Pons (tissue), 1 donor: ENCODE results near the gene RNF126.

Experiments used
- DNase-seq: peaks from one replicate; pipeline ENCODE4 v3.0.0-alpha.2; 2016; ENCODE audit warnings: low spot score

Gene RNF126

DNA sequence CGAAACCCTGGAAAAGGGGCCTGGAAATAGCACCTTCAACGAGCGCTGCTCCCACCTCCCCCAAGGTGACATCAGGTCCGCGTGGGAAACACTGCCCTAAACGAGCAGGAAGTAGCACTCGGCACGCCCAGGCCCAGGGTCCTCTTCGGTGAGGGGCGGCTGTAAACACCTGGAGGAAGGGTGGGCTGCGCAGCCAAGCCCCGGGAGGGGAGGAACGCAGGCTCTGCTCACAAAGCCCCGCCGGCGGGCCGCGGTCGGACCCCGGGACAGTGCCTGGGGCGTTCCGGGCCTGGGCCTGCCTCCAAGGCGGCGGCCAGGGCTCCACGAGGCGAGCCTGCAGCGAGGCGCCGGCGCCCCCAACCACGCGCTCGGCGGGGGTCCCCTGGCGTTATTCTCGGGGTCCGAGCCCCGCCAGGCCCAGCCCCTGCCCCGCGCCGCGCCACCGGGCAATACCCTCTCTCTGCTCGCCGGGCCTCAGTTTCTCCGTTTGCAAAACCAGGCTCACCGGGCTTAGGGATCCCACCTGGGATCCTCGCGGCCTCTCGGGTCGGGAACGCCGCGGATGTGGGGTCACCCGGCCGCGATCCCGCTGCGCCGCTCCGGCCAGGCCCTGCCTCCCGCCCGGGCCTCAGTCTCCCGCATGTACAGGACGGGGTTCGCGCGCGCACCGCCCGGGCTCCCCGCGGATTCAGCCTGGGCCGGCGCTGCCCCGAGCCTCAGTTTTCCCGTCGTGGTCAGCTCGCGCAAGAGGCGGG lies 630 bp downstream of the RNF126 start:
- no peak for DNase-seq

DNA sequence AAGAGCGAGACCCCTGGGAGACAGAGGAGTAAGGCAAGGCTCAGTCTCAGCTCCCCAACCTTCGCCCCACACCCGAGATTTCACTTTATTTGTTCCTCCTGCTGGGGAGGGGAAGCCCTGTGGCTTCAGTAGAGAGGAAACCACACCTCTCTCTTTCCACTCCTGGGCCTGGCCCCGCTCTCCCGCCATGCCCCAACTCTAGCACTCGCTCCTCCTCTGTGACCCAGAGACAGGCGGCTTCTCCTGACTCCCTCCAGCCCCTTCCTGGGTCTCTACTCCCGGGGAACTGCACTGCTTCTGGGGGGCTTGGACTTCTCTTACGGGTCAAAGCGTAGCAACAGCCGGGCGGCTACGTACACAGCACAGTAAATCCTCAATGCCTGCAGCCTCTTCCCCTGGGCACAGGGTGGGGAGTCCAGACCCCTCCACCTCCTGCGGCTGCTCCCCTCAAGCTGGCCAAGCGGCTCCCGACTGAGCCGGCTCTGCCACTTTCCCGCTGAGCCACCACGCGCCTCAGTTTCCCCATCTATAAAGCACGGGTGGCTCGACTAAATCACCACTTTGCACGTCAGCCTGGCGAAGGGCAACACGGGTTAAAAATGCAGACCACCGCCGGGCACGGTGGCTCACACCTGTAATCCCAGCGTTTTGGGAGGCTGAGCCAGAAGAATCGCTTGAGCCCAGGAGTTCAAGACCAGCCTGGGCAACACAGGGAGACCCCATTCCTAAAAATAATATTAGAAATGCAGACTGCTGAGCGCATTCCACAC lies 1.4 kb downstream of the RNF126 start:
- DNase-seq: no peak

DNA sequence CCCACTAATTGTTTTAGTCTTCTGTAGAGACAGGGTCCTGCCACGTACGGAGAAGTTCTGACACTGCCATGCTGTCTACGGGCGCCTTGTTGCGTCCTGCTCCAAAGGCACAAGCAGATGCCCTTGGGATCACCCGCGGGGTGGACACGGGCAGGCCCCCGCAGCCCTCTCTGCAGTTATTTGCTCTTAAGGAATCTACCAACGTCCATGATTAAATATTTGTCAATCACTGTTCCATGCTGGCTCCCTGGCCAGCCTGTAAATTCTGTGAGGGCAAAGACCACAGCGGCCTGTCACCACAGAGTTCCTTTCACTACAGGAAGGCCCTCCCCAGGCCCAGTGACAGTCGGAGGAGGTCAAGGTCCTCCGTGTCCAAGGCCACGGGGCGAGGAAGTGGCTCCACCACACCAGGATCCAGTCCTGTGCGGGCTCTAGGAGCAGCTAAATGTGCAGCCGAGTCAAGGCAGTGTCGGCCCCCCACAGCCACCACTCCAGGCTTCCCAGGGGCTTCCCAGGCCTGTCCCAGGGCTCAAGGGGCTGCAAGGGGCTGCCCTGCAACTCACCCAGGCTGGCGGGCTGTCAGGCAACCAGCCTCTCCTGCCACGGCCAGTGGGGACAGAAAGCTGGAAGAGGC lies 2.1 kb downstream of the RNF126 start:
- DNase-seq: no peak

DNA sequence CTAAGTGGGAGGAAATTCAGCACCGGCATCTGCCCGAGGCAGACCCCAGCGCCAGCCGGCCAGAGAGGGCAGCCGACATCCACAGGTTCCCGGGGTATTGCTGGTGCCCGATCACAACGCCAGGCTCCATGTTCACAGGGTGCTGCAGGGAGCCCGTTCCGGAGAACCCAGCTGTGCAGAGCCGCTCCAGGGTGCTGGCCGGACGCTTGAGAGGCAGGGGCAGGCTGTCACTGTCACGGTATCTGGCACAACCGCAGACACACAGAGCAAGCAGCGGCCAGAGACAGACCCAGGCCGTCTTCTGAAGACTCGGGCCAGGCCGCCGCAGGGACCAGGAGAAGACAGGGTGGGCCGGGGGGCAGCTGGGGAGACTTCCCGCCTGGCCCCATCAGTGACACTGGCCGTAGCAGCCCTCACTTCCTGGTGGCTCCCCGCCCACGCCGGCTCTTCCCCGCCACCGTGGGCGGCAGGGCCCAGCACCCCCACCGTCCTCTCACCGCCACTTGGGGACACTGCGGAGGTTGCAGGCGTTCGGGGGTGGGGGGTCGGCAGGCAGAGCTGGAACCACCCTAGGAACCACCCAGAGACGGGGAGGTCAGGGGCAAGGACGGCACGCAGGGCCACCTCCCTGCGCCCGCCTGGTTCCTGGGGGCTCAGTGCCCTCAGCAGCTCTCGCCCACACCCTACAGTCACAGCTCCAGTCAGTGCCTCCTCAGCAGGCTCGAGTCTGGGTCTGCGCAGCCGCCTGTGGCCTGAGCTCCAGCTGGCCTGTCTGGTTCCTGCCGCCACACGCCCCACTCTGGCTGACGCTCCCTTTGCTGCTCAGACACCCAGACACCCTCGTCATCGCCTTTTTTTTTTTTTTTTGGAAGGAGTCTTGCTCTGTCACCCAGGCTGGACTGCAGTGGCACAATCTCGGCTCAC lies 3.8 kb downstream of the RNF126 start:
- no peak for DNase-seq

DNA sequence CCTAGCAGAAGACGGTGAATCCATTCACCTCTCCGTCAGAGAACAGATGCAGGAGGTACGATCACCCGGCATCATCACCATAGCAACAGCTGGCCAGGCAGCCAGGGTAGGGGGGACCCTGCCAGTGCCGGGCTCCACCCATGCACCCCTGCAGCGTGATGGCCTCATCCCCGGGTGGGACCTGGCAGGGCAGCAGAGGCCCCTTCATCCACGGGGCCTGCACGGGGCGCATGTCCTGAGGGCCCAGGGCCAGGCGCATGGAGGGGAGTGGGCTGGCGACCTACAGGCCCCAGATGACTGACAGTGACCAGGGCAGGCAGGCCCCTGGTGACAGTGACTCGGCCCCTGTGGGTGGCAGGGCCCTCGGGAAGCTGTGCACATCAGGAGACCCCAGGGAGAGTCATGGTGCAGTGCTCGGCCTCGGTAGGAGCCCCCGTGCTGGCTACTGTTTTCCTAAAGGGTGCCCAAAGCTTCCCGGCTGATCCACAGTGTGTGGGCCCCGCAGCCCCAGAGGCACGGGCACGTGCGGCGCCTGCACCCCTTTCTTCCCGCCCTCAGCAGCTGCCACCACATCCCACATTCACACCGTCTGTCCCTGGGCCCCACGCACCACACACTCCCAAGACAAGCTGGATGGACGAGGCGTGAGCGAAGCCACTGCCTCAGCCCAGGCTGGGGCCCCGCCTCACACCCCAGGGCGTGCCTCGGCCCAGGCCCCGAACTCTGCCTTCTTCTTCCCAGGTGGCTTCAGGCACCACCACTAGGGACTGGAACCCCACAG lies 4.8 kb downstream of the RNF126 start:
- no peak for DNase-seq

DNA sequence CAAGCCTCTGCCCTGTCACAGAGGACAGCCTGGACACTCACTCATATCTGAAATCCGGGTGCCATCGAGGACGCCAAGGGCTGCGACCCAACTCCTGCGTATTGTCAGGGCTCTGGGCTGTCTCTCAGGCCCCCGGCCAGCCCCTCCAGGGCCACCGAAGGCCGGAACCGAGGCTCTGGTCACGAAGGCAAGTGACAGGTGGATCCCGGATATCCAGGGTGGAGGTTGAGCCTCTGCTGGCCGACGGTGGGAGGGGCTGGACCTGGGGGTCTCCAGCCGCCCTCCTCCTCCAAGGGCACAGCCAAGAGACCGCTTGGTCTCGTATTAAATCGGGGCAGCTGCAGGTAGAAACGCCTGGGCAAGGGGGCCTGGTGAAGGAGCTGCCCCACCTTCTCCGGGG lies 5.4 kb downstream of the RNF126 start:
- DNase-seq: no peak

DNA sequence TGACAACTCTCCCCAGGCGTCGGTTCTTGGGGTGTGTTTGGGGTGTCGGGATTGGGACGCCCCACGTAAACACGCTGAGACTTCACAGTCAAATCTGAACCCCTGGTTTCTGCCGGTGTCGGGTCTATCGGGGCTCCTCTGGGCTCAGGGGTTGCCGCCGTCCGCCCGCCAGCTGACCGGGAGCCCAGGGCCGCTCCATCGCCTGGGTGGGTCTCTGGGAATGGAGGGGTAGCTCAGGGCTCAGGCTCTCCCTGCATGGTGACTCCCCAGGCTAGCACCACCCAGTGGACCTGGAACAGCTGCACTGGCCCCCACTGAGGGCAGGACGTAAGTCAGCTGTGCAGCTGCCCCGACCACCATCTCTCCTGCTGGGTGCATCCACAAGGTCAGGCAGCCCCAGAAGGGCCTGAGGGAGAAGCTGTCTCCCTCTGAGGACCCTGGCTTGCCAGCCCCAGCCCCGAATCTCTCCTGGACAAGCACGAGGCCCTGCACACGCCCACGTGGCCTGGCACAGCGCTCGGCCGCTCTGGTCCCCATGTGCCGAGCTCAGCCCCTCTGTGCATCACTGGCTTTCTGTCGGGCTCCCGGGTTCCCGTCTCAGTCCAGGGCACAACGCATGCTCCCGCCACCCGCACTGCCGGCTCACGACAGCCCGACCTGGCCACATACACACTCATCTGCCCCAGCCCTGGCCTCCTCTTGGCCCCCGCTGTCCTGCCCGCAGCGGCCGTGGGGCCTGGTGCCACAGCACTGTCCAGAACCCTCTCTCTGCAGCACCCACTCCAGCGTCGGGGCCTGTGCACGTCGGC lies 6.1 kb downstream of the RNF126 start:
- DNase-seq: no peak

DNA sequence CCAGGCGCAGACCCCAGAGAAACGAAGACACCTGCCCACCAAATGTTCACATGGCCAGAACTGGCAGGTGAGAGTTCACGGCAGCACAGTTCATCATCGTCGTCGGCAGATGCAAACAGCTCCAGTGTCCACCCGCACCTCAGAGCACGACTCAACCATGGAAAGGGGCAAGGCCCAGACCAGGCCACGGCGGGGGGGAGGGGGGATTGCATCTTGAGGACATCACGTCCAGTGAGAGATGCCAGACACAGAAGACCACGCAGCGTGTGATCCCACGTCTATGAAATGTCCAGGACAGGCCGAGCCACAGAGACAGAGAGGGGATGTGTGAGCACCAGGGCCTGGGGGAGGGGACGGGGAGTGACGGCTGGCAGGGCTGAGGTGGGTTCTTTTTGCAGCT lies 7.3 kb downstream of the RNF126 start:
- no peak for DNase-seq

DNA sequence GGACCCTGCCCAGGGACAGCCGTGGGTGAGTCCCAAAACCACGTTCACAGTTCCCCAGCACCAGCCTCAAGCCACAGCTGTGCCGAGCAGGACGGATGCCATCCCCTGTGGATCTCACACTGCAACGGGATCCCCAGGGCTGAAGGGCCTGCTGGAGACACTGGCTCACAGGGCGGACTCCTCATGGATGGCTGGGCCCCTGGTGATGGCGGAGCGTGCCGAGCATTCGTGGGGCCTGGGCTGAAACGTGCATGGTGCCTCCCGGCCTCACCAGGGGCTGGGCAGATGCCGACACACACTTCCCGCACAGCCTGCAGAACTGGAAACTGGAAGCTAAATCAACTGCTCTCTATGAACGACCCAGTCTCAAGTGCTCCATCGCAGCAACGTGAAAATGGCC lies 9.6 kb downstream of the RNF126 start:
- no peak for DNase-seq

DNA sequence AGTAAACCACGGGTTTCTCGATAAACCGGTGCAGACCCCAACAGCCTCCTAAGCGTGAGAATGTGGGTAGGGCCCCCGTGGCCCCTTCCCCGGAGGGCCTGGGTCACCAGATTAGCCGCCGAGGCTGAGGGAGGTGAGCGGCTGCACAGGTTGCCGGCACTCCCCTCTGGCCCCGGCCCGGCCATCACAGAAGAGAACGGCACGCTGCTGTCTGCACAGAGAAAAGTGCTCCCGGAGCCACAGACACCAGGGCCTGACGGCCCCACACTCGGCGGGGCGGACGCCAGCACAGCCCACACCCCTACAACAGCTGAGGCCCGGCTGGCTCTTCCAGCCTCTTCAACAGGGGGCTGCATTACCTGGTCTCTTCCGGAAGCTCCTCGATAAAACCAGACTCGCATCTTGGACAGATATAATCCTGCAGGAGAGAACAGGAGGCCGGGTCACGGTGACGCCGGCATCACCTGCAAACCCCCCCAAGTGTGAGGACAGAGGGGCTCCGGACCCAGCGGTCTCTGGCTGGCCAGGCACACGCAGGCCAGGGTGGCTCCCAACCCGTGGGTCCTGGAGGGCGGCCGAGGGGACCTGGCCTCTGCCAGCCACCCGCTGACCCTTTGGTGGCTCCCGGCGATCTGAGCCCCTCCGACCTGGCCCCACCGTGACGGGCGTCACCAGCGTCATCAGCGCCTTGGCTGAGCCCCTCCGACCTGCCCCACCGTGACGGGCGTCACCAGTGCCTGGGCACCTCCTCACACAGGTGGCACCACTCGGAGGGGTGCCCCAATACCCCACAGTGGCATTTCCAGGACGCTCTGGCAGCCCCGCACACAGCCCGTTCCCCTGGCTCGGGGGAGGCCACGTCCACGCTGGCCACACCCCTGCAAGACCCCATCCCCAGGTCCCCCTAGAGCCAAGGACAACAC lies 10.3 kb downstream of the RNF126 start:
- no peak for DNase-seq

DNA sequence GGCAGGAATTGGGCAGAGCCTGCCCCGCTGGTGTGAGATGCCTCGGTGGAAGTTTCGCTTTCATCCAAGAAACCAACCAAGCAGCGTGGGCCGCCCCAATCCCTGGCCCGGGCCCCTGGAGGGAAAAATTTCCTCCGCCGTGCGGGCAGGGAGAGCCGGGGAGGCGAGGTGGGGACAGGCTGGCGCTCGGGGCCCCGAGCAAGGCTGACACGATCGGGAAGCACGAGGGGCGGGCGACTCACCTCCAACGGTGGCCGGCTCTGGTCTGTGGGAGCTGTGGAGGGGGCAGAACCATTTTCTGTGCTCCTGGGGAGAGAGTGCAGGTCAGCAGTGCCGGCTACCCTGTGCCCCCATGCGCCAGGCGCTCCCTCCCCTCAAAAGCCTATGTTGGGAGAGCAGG lies 11.0 kb downstream of the RNF126 start:
- no peak for DNase-seq

DNA sequence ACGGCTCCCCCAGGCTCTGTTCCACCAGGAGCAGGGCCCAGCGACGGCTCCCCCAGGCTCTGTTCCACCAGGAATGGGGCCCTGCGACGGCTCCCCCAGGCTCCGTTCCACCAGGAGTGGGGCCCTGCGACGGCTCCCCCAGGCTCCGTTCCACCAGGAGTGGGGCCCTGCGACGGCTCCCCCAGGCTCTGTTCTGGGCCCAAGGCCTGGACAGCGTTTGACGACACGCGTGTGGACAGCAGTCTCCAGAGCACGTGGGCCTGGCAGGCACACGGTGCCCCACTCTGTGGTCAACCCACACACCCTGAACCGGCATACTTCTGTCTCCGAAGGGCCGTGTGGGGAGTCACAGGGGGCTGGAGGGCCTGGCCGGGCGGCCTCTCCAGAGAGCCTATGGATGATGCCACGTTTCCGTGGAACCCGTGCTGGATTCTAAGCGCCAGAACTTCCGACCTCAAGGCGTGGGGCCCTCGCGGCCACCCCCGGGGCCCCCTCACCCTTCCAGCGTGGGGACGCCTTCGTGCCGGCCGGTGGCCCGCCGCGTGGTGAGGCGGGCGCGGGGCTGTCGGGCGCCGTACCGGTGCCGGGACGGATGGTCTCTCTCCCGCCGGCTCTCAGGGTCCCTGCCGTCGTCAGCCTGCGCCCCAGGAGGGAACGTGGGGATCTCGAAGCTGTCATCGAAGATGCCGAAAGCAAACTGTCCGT lies 11.7 kb downstream of the RNF126 start:
- DNase-seq: no peak

DNA sequence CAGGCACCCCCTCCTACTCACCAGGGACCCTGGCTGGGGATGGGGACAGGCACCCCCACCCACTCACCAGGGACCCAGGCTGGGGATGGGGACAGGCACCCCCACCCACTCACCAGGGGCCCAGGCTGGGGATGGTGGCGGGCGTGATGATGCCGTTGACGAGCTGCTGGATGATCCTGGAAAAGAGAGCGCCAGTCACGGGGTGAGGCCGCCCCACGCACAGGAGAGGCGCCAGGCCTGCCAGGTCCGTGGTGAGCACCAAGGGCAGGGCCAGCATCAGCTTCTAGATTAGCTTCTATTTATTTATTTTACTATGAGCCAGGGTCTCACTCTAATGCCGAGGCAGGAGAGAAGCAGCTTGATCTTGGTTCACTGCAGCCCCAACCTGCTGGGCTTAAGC lies 12.9 kb downstream of the RNF126 start:
- DNase-seq: no peak

DNA sequence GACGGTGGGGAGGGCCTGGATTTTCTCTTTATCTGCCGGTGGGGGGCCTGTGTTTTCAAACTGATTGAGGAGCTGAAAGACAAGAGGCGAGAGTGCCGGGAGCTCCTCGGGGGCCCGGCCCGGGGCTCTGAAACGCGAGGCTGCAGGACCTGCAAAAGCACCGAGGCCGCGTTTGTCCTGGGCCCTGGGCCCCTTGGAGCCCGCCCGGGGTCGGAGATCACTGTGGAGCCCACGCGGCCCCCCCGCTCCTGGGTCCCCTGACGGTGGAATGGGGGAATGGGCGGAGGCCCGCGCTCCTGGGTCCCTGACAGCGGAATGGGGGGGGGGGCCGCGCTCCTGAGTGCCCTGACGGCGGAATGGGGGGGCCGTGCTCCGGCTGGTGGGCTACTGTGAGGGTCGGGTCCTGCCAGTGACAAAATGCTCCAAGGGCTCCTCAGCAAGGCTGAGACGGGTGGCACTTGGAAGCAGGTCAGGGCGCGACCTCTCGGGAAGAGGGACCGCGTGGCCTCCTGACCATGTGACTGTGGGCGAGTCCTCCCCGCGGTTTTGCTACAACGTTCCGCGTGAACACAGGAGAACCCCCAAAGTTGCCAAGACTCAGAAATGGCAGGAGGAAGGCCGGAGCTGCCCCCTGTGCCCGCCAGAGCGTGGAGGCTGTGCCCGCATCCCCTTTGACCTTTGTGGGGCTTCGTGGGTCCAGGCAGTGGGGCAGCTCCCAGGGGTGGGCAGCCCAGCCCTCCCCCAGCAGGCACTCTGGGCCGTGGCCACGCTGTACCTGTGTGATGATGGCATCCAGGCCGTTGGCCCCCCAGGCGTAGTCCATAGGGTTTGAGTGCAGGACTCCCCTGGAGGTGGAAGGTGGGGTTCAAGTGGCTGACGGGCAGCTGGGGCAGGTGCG lies 13.9 kb downstream of the RNF126 start:
- DNase-seq: no peak

DNA sequence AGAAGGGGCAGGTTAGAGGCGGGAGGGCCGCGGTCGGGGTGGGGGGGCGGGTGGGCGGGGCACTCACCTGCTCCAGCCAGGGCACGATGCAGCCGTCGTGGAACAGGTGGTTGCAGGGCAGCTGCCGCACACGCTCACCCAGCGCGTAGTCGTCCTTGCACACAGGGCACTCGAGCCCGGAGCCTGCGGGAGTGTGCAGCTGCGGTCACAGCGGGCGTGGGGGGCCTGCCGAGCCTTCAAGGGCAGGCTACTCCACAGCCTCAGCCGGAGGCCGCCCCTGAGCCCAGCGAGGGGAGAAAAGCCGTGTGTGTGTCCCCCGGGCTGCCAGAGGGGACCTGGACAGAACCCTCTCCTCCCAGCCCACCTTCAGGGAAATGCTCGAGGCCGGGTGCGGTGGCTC lies 14.7 kb downstream of the RNF126 start:
- no peak for DNase-seq

DNA sequence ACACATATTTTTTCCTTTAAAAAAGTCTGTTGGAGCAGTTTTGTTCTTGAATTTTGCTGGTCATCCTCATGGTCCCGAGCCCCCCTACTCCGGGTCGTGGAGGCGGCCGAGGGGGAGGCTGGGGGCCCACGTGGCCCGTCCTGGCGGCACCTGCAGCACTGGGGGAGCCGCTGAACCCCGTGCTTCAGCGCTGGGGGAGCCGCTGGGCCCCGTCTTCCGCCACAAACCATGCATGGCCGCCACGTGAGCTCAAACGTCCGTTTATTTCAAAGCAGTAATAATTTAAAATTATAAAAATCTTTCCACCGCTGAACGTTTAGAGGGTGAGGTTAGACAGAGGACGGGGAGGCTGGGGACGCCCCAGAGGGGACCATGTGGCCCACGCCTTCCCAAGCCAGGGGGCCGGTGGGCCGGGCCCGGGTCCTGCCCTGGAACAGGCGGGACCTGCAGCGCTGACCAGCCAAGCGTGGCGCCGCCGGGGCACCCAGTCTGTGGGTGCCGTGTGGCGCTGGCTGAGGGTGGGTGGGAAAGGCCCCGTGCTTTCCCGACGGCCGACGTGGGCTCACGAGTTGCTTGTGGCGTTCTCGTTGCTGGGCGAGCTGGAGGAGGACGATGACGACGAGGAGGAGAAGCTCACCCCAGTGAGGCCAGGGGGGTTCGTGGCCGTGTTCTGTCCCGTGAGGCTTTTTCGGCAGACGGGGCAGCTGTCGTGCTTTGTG lies 15.3 kb downstream of the RNF126 start:
- DNase-seq: no peak
